HepG2 (cell line): ENCODE data around the gene NOP14. TPM values are rescaled to one million over a fixed set of nuclear protein-coding genes. Genes with fewer than 3 reads are reported as not detected.

ENCODE experiments used
- BCL3 ChIP-seq: sonication (generic); formaldehyde crosslinking; IDR thresholded peaks from 2 replicates; pipeline ENCODE4 v1.5.1; 2020; ENCODE audit warnings: mild to moderate bottlenecking, missing genetic modification reagents, moderate library complexity
- CC2D1A ChIP-seq: sonication (generic); formaldehyde crosslinking; IDR thresholded peaks from 2 replicates; pipeline ENCODE4 v1.8.1; 2023; ENCODE audit warnings: mild to moderate bottlenecking, missing genetic modification reagents
- ETV6 ChIP-seq: sonication (generic); formaldehyde crosslinking; conservative IDR thresholded peaks from 2 replicates; pipeline ENCODE4 v1.4.0; 2020; ENCODE audit warnings: missing genetic modification reagents
- MAFF ChIP-seq: IDR thresholded peaks from 2 replicates; pipeline ENCODE4 v1.6.1; 2011; ENCODE audit warnings: low read depth, low read length, improper control_type of control experiment
- PHF21A ChIP-seq: sonication (generic); formaldehyde crosslinking; IDR thresholded peaks from 2 replicates; pipeline ENCODE4 v1.5.0; 2020; ENCODE audit warnings: mild to moderate bottlenecking, missing genetic modification reagents
- ZBTB40 ChIP-seq, 2 experiments: fragments of 450-650 bp in 1 of 2; sonication (generic) in 1 of 2; formaldehyde crosslinking in 1 of 2; IDR thresholded peaks; 2 replicates each; pipeline versions ENCODE4 v1.6.1 to v1.8.0; 2016 to 2022; ENCODE audit warnings: antibody characterized with exemption in 1 of 2, mild to moderate bottlenecking in 1 of 2, missing genetic modification reagents in 1 of 2
- ZFP36L1 ChIP-seq: sonication (generic); formaldehyde crosslinking; IDR thresholded peaks from 2 replicates; pipeline ENCODE4 v1.8.0; 2022; ENCODE audit warnings: mild to moderate bottlenecking, missing genetic modification reagents, moderate library complexity
- ZNF143 ChIP-seq: sonication (generic); formaldehyde crosslinking; IDR thresholded peaks from 2 replicates; pipeline ENCODE4 v1.4.0; 2020; ENCODE audit warnings: missing genetic modification reagents
- ZNF660 ChIP-seq: sonication (generic); formaldehyde crosslinking; IDR thresholded peaks from 2 replicates; pipeline ENCODE4 v1.5.1; 2020; ENCODE audit warnings: mild to moderate bottlenecking, low read depth, missing genetic modification reagents, borderline replicate concordance
- ZNF850 ChIP-seq: sonication (generic); formaldehyde crosslinking; conservative IDR thresholded peaks from 2 replicates; pipeline ENCODE4 v1.9.0; 2021; ENCODE audit warnings: mild to moderate bottlenecking, missing genetic modification reagents
- ZSCAN25 ChIP-seq: sonication (generic); formaldehyde crosslinking; IDR thresholded peaks from 2 replicates; pipeline ENCODE4 v1.8.0; 2022; ENCODE audit warnings: mild to moderate bottlenecking, missing genetic modification reagents
- polyA plus RNA-seq, 8 experiments: library from polyadenylated mRNA; depleted of rRNA in 3 of 8; stranded (reverse) in 7 of 8; unstranded in 1 of 8; fragments of >200 nt; fragmentation: Illumina TruSeq in 4 of 8; extraction: Trizol in 4 of 8; gene quantifications; 2 replicates each; pipeline versions ENCODE4 v1.2.1 to v1.2.3, GENCODE V29; 2011 to 2016; ENCODE audit warnings: low read depth in 4 of 8, missing spikeins in 1 of 8, mixed read lengths in 1 of 8; ENCODE audit not compliant: insufficient read depth in 1 of 8
- total RNA-seq, 5 experiments: library from RNA; depleted of rRNA; stranded (reverse); fragments of >200 nt; fragmentation: Illumina TruSeq; extraction: Trizol; gene quantifications; 2 replicates each; pipeline ENCODE4 v1.2.3, GENCODE V29; 2016; ENCODE audit warnings: low read depth in 1 of 5

The NOP14 gene
- total and polyA plus RNA-seq, 2 of the 13 experiments (the other 11 are each of a cell fraction or from before 2014, with no cell fraction given) = 6.9 to 47.9 TPM

- TF ChIP-seq ZFP36L1 (CRISPR knock-in tag) = no peak
- peak; percentile 52; the same call in 1 of the 2 replicates for TF ChIP-seq BCL3
- no peak for TF ChIP-seq MAFF
- peak; percentile 57; the same call in 1 of the 2 replicates for TF ChIP-seq ZNF143 (CRISPR knock-in tag)
- TF ChIP-seq PHF21A (CRISPR knock-in tag) = 0 out of 2 replicates have a peak, but pooled peaks have one; percentile 26
- no peak for TF ChIP-seq CC2D1A (CRISPR knock-in tag)
- no peak for TF ChIP-seq ETV6 (CRISPR knock-in tag)
- TF ChIP-seq ZSCAN25 (CRISPR knock-in tag) = peak; percentile 15; the same call in 1 of the 2 replicates
- no peak; the same call in 1 of the 2 replicates for TF ChIP-seq ZBTB40 (IDR thresholded peaks at IDR 0.05)
- peak; percentile 81 for TF ChIP-seq ZBTB40 (CRISPR knock-in tag; IDR thresholded peaks at IDR 0.05)
- no peak for TF ChIP-seq ZNF660 (CRISPR knock-in tag)
- TF ChIP-seq ZNF850 (CRISPR knock-in tag) = no peak
Observed at GRCh38 chr4:2934813-2935761, 28.1 kb downstream of the NOP14 start (continued).
